Retinal pigment epithelial cell (primary cell): Measurements from ENCODE around the gene SPX.

Source experiments
- DNase-seq: peaks from one replicate; pipeline ENCODE4 v3.0.0-alpha.2; 2010; ENCODE audit warnings: low read depth
- H3K4me3 ChIP-seq: 2 replicates; pipeline ENCODE4 v1.5.1; 2011; ENCODE audit warnings: mild to moderate bottlenecking, low read length, control low read depth, moderate library complexity
- TF ChIP-seq, protein P1 (sequence below): conservative IDR thresholded peaks from 2 replicates; pipeline ENCODE4 v1.5.1; 2011; ENCODE audit warnings: low read depth, low read length, control low read depth, inconsistent platforms

SPX gene

DNA sequence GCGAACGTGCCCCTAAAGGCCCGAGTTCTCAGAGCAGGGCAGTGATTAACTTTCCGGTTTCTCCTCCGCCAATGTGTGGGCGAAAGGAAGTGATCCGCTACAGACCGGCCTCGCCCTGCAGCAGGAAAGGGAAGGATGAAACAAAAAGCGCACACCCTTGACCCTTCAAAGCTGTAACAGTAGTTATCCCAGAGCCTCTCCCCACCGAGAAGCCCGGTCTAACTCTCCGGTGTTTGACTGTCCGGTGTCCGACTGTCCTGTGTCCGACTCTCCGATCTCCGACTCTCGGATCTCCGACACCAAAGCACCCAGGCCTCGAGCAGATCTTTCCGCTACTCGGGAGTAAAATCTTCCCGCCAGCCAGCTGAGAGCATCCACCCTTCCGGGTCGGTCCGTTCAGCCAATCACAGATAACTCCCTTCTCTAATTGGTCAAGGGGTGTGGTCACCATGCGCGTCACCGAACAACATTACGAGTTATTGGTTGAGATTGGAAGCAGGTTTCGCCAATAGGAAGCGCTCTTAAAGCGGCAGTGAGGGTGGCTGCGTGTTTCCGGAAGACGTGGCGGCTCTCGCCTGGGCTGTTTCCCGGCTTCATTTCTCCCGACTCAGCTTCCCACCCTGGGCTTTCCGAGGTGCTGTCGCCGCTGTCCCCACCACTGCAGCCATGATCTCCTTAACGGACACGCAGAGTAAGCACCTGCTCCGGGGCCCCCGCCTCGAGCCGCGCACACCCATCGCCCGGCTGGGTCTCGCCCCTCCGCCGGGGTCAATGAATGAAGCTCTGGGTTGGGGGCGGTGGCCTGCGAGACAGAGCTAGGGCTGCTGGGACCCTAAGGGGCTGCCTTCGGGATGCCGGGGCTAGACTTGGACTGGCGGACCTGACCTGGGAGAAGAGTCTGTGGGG lies 24.6 kb upstream of the SPX start, which contains the start of the genes GOLT1B and RECQL:
GOLT1B (plus strand) TSS at position 532 of the 906 bp plus-strand sequence; CDS start at position 667, 135 bp downstream.
RECQL (minus strand) TSS at position 378 of the 906 bp plus-strand sequence. CDS start 2,065 bp downstream, outside the sequence.
- H3K4me3 ChIP-seq = peak within 1 kb of the TSS; percentile 77
- peak; percentile 96 for DNase-seq

DNA sequence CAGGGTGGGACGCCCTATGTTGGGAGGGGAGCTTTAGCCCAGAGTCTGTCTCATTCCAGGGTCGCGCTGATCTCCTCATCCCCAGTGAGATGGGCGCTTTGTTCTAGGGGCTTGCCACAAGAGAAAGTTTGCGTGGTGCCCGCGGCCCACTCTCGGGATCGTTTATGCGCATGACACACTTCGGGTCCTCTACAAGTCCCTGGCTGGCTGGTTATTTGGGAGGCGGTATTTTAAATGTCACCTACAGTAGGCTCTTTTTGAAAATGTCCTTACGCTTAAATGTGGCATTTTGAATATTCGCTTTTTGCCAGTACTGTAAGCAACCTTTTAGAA lies 24.0 kb upstream of the SPX start:
- TF ChIP-seq, protein P1, sequence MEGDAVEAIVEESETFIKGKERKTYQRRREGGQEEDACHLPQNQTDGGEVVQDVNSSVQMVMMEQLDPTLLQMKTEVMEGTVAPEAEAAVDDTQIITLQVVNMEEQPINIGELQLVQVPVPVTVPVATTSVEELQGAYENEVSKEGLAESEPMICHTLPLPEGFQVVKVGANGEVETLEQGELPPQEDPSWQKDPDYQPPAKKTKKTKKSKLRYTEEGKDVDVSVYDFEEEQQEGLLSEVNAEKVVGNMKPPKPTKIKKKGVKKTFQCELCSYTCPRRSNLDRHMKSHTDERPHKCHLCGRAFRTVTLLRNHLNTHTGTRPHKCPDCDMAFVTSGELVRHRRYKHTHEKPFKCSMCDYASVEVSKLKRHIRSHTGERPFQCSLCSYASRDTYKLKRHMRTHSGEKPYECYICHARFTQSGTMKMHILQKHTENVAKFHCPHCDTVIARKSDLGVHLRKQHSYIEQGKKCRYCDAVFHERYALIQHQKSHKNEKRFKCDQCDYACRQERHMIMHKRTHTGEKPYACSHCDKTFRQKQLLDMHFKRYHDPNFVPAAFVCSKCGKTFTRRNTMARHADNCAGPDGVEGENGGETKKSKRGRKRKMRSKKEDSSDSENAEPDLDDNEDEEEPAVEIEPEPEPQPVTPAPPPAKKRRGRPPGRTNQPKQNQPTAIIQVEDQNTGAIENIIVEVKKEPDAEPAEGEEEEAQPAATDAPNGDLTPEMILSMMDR = no peak
- peak overlapping the region; percentile 77 for H3K4me3 ChIP-seq
- no peak for DNase-seq

More for the DNA sequence above, 24.6 kb upstream of the SPX start, which contains the start of the genes GOLT1B and RECQL:
- TF ChIP-seq, protein P1 = no peak

DNA sequence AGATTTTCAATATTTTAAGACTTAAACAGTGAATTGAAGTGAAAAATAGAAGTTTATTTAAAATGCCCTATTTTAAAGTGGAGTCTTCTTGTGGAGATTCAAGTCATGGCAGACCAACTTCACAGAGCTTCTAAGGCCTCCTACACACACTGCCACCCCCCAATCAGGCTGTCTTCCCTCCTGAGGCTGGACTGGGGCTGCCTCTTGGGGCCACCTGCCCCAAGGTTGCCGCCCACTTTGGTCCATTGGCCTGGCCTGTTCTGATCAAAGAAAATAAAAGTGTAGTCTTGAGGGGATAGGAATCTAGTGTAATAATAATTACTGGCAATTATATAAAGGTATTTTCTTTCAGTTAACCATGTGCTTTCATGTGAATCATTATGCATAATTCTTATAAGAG lies 23.2 kb upstream of the SPX start:
- DNase-seq = no peak
- H3K4me3 ChIP-seq = peak overlapping the region; percentile 77
- TF ChIP-seq, protein P1 = no peak

DNA sequence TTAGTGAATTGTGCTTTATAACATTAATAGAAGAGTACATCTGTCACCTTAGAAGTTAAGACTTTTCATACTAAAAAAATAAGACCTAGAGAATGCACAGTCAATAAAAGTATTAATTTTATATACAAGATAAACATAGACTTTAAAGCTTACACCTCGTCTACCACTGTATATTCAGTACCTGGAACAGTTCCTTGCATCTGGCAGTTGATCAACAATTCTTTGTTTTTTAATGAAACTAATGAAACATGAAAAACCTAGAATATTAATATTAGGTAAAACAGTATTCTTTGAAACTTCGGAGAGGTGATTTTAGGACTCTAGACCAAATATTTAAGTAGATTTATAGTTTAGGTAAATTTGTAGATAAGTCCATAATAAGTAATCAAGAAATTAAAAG lies 20.2 kb upstream of the SPX start:
- TF ChIP-seq, protein P1 = no peak
- DNase-seq = no peak
- H3K4me3 ChIP-seq = no peak overlapping the region

DNA sequence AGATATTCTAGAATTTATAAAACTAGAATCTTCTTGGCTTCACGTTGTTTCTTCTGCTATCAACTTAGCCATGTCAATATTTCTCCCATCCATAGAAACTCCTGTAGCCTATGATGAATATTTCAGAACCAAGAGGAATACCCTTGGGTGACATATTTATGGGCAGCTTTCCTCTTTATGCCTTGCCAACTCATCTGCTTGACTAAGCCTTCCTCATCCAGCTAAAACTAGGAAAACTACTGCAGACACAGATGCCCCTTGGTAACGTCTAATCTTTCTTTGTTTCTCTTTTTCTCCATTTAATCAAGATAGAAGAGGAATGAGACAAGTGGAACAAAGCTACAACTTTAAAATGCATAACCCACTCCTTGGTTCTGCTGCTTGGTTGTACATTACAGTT lies 18.2 kb upstream of the SPX start:
- no peak overlapping the region for H3K4me3 ChIP-seq
- no peak for DNase-seq
- TF ChIP-seq, protein P1 = no peak

DNA sequence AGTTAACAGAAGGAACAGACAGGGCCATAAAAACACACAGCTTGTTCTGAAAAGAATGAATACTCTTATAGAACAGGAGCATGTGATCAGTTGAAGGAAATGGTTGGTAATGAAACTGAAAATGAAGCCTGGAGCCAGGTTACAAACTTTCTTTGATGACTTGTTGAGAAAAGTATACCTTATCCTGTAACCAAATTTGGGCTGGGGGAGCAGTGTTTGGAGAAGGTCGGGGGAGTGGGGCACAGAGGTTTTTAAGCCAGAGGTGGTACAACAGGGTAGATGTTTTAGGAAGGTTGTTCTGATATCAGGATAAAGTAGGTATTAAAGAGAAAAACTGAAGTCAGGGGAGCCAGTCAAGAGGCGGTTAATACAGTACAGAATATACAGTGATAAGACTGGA lies 16.3 kb upstream of the SPX start:
- no peak overlapping the region for H3K4me3 ChIP-seq
- no peak for DNase-seq
- TF ChIP-seq, protein P1 = no peak

DNA sequence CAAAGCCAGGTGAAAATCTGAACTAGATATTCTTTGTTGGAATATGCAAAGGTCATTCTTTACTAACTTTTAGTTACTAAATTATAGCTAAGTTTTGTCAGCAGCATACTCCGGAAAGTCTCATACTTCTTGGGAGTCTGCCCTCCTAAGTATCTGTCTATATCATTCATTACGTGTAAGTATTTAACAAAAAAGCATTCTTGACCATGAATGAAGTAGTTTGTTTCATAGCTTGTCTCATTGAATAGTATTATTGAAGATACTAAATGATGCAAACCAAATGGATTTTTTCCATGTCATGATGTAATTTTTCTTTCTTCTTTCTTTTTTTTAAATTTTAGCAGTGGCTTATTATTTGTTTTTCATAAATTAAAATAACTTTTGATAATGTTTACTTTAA lies 9.8 kb upstream of the SPX start:
- no peak for DNase-seq

More for the DNA sequence above, 9.8 kb upstream of the SPX start:
- TF ChIP-seq, protein P1 = no peak
- no peak overlapping the region for H3K4me3 ChIP-seq
